GM19351 (cell line): Measurements from ENCODE around the gene SEMA6B.
"Not testable (repeated sequence)": the region's sequence is repeated elsewhere in the genome, so short reads cannot be mapped to it uniquely, and the experiment has no call there.

Source experiments
- ATAC-seq: cut with Tn5 transposase; IDR thresholded peaks from one replicate; pipeline ENCODE4 v1.9.1; 2021; ENCODE audit warnings: mild to moderate bottlenecking, moderate library complexity; ENCODE audit not compliant: unreplicated experiment

Gene SEMA6B

DNA sequence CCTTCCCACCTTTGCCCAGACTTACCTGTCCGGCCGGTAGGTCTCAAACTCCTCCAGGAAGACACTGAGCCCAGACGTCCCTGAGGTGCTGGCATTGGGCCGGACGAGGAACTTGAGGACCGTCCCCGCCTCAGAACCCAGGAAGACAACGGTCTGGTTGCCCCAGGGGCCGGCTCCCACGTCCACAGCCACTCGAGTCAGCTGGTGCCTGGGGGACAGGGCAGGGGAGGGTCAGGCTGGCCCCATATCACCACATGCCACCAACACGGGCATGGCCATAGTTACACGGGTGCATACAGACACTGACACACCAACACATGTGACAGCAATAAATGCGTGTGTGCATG is 11.3 kb downstream of the SEMA6B start:
- no peak for ATAC-seq

DNA sequence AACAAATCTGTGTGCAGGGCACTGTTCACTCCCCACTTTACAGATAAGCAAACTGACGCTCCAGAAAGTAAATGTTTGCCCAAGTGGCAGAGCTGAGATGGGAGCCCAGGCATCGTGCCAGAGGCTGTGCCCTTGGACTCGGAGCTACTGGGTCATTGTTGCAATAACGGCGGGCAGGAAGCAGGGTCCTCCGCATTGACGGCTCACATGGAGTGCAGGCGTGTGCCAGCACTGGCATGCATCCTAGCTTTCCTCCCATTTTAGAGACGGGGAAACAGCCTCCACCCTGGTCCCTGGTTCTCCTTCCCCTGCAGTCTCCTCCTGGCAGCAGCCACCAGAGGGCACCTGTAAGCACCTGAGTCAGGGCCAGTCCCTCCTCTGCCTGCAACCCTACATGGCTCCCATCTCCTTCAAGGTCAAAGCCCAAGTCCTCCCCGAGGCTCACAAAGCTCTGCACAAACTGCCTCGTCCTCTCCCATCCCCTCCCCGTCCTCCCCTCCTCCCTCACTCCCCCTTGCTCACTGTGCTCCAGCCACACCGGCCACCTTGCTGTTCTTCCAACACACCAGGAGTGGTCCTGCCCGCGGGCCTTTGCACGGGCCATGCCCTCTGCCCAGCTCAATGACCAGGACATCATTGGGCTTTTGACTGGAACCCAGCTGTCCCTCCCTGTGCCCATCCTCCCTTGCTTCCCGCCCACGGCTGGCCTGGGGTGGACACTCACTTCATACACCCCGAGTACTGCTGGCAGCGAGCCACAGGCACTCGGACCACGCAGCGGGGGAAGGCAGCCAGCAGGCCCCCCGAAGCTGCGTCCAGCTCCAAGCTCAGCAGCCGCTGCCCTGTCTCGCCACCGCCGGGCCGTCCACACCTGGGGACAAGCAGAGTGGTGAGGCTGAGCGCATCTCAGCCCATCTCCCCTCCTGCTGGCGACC is 11.9 kb downstream of the SEMA6B start:
- no peak for ATAC-seq

DNA sequence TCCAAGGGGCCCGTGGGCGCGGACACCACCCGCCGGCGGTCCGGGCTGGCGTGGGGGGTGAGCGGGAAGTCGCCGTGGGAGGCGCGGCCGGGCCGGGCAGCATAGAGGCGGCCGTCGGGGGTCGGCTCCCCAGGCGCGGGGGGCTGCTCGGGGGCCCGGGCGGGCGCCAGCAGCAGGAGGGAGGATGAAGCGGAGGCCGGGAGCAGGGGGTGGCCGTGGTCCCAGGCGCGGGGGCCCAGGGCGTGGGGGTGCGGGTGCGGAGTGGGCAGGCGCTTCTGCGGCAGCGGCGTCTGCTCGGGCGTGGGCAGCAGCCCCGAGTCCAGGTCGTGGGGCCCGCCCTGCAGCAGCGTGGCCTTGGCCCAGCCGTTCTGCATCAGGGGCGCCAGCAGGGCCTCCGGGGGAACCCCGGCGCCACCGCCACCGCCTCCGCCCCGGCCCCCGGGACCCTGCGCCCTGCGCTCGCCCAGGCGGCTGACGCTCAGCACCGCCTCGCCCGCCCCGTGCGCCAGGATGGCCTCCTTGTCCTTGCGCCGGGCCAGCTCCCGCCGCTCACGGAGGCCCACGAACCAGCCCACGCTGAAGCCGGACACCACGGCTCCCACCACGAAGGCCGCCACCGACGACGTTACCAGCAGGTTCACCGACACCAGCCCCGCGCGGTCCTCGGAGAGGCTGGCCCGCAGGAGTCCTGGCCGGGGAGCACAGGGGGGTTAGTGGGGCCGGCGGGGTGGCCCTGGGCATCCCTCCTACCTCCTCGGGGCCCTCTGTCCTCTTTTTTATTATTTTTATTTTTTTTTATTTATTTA is 15.4 kb downstream of the SEMA6B start:
- ATAC-seq: no peak

DNA sequence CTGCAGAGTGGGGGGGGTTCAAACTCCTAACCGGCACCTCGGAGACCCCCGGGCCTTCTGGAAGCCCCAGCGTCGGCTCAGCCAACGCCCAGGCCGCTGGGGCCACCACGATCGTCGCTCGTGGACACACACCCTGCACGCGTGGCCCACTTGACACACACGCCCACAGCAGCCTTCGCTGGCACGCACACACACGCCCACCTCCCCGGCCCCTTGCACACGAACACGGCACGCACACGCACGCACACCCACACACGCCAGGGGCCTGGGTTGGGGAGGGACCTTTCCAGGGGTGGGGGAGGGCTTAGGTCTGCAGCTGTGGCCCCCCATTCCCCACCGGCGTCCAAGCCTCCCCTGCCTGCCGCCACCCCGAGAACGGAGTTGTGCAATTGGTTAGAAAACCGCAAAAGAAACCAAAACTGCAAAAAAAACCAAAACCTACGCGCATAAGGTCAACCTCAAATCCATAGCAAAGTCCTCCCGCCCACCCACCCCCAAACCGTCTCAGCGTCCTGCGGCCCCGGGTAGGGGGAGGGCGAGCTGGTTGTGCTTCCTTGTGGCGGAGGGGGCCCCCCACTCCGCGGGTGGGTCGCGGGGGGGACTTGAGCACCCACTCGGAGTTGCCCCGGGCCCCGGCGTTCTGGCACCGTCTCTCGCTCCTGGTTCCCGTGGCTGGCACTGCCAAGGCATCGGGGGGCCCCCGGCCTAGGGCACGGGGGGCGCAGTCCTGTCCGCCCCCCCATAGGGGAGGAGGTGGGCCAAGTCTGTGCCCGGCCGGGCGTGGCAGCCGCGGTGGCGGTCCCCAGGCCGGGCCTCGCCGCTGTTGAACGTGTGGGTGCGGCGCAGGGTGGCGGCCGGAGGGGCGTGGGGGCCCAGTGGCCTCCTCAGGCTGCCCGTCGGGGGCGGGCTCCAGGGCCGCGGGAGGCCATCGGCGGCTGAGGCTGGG is 16.3 kb downstream of the SEMA6B start:
- no peak for ATAC-seq

DNA sequence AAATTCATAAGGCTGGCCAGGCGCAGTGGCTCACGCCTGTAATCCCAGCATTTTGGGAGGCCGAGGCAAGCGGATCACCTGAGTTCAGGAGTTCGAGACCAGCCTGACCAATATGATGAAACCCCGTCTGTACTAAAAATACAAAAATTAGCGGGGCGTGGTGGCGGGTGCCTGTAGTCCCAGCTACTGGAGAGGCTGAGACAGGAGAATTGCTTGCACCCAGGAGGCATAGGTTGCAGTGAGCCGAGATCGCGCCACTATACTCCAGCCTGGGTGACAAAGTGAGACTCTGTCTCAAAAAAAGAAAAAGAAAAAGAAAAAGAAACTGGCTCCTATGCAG is 17.7 kb downstream of the SEMA6B start:
- ATAC-seq: not testable (repeated sequence)

DNA sequence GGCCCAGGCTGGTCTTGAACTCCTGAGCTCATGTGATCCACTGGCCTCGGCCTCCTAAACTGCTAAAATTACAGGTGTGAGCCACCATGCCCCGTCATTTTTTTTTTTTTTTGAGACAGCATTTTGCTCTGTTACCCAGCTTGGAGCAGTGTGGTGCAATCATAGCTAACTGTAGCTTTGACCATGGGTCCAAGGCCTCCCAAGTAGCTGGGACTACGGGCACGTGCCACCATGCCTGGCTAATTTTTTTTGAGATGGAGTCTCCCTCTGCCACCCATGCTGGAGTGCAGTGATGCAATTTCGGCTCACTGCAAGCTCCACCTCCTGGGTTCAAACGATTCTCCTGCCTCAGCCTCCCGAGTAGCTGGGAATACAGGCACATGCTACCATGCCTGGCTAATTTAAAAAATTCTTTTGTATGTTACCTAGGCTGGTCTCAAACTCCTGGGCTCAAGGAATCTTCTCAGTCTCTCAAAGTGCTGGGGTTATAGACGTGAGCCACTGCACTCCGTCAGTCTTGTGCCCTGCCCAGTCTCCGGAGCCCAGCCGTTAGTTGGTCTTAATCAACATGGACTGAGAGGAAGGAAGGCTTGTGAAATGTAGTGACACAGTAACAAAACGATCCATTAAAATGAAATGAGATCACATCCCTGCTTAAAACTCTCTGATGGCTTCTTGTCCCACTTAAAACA is 18.2 kb downstream of the SEMA6B start:
- no peak for ATAC-seq

DNA sequence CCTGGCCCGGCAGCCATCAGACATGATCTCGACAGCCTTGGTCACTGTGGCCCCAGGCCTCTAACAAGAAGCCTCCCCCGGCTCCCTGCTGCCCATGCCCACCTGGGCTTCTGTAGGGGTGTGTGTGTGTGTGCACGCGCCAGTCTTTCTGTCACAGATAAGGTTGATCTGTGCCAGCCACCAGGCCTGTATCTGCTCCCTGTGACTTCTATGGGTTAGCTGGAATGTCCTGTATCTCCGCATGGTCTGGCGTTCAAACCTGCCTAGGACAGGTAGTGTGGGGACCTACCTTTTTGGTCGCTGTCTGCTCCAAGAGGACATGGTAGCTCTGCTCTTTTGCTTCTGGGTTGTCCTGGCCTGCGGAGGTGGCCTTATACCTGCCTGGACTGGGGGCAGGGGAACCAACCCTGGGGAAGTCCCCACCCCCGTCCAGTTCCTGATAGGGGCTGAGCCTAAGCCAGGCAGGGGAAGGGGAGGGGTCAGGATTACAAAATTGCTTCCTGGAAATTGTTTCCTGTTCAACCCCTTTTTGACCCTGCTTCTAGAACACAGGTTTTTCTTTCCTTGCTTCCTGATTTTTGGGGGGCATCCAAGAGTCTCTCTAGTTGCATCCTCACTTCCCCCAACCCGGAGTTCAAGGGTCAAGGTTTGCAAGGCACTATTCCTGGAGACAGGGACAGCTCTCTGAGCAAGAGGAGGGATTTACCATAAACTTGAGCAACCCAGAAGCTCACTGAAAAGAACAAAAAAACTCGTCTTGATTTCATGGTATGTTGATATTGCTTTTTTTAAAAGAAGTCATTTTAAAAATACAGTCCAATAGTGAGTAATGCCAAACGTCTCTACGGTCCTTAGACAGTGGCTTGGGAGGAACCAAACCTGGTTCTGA is 19.5 kb downstream of the SEMA6B start, which contains the start of gene LRG1:
LRG1 (minus strand) TSS at position 344 of the 889 bp plus-strand sequence; CDS start at position 321, 23 bp downstream.
- ATAC-seq: no peak

DNA sequence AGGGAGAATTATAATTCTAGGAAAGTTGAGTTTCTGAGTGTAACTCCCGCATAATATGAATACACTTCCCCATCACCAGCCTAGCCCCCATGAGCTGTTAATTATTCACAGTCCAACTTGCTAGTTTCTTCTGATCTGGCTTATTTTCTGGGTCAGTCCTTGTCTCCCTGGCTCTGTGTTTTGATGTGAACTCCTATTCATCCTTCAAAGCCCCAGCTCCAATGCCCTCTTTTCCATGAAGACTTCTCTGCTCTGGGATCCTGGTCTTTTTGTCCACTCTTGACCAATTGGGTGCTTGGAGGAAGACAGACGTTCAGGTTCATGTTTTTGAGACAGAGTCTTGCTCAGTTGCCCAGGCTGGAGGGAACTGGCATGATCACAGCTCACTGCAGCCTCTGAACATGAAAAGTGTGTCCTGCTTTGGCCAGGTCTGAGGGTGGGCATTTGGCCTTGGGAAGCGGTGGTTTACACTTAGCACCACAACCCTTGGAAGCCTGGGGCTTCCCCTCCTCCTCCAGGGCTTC is 20.3 kb downstream of the SEMA6B start:
- ATAC-seq: no peak

DNA sequence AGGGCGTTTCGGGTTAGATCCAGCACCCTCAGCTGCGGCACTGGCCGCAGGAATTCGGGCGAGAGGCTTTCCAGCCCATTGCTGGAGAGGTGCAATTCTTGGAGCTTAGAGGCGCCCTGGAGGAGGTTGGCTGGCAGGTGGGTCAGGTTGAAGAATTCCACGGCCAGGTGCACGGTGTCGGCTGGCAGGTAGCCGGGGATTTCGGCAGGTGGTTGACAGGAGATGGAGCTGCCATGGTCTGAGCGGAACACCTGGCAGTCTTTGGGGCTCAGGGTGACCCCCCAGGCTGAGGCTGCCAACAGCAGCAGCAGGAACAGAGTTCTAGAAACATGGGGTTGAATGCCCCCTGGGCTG is 20.9 kb downstream of the SEMA6B start:
- no peak for ATAC-seq

DNA sequence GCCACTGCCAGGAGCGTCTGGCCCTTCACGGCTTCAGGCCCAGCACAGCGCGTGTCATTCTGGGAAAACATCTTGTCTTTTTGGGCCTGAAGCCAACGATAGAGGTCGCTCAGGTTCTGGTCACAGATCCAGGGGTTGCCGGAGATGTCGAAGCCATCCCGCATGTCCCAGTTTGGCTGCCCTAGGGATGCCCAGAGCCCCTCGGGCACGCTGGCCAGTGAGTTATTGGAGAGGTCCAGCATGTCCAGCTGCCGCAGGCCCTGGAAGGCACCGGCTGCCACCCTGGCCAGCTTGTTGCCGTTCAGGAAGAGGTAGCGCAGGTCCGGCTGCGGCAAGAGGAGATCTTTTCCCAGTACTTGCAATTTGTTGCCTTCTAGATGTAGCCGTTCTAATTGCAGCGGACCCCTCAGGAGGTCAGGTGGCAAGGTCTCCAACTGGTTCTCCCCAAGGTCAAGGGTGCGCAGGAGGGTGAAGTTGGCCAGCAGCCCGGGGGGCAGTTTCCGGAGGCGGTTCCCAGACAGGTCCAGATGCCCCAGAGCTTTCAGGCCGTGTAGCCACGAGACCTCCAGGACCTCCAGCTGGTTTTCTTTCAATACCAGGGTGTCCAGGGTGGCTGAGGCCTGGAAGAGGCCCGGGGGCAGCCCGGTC is 21.4 kb downstream of the SEMA6B start:
- no peak for ATAC-seq

DNA sequence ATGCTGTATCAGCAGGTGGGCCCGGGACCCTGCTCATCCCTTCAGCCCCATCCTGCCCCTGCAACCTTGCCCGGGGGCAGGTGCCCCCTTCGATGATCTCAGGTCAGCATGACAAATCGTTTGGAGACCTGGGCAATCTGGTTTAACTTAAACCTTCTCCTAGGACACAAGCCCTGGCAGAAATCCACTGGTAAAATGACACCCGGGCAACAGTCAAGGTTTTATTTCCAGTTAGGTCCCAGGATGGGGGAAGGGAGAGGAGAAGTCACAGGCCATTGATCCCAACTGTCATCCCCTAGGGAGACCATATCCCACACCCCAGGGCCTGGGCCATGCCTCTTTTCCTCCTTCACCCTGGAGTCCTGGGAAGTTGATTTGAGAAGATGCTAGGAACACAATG is 22.7 kb downstream of the SEMA6B start:
- ATAC-seq: no peak

DNA sequence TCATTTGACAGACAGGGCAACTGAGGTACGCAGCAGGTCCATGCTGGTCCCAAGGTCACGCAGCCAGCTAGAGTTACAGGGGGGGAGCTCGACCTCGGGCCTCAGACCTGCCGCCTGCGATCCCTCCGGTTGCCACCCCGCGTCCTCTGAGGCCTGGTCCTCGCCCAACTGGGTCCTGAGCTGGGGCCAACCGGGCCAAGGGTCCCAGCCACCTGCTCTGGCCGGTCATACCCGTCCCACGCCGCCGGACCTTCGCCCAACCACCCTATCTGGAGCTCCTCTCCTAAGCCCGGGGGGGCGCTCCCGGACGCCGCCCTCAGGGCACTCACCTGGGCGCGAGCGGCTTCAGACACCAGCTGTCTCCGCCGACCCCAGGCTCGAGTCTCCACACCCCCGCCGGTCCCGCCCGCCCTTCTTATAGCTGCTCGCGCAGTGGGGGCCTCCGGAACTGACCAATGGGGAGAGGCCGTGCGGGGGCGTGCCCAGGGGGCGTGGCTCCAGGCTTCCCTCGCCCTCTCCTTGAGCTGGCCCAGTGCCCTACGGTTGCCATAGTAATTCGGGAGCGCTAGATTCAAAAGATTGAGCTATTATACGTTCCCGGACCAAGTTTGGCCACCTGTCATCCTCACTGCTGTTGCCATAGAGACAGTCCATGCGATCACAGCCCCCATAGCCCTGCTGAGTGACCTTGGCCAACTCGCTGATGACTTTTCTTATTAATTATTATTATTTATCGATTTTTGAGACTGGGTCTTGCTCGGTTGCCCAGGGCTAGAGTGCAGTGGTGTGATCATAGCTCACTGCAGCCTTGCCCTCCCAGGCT is 24.4 kb downstream of the SEMA6B start, which contains the start of gene PLIN5:
PLIN5 (minus strand) TSS at position 389 of the 823 bp plus-strand sequence. CDS start 1,150 bp downstream, outside the sequence.
- ATAC-seq: no peak

DNA sequence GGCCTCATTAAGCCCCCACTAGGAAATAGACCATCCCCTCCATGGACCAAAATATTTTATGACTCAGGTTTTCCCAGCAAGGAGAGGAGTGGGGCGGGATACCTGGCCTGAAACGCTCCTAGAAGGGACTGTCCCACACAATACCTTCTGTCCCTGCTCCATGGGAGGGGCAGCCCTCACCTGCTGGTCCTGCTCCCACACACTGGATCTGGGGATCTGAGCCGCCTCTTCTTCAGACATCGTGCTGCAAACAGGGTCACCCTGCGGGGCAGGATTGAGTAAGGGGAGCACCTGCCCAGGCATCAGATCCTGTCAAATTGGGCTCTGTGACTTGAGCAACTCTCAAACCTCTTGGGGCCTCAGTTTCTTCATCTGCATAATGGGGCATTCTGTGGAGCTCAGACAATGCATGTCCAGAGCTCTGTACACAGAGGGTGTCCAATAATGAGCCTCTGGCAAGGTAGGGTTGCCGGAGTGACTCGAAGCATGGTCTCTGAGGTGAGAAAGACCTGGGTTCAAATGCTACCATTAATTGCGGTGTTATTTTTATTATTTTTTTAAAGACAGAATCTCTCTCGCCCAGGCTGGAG is 25.6 kb downstream of the SEMA6B start:
- no peak for ATAC-seq

DNA sequence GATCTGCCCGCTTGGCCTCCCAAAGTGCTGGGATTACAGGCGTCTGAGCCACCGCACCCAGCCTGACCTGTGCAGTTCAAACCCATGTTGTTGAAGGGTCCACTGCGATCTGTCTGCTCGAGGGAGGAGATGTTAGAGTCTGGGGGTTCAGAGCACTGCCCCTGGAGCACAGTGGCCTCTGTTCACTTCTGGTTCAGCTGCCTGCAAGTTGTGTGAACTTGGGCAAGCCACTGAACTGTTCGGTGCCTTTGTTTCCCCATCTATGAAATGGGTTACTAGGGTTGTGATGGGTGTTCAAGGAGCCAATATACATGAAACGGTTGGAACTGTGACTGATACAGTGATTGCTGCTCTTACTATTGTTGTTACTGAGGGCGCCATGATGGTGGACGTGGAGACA is 26.1 kb downstream of the SEMA6B start:
- no peak for ATAC-seq

DNA sequence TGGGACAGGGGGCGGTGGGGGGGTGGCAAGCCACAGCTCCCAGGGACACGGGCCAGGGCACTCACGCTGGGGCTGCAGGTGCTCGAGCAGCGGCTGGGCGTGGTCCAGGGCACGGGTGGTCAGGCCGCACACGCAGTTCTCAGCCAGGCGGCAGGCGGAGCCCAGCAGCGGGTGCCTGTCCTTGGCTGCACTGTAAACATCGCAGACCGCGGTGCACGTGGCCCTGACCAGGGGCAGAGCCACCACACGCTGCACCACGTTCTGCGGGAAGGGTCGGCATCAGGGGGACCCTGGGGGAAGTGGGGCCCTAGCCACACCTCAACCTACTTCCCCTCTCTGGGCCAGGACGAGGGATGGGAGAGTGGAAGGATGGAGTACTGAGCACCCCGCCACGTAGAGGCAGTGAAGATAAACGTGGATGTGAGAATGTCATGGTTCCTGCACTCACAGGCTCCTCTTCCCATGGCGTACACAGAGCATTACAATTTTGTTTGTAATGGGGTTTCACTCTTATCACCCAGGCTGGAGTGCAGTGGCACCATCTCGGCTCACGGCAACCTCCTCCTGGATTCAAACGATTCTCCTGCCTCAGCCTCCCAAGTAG is 27.8 kb downstream of the SEMA6B start:
- no peak for ATAC-seq

DNA sequence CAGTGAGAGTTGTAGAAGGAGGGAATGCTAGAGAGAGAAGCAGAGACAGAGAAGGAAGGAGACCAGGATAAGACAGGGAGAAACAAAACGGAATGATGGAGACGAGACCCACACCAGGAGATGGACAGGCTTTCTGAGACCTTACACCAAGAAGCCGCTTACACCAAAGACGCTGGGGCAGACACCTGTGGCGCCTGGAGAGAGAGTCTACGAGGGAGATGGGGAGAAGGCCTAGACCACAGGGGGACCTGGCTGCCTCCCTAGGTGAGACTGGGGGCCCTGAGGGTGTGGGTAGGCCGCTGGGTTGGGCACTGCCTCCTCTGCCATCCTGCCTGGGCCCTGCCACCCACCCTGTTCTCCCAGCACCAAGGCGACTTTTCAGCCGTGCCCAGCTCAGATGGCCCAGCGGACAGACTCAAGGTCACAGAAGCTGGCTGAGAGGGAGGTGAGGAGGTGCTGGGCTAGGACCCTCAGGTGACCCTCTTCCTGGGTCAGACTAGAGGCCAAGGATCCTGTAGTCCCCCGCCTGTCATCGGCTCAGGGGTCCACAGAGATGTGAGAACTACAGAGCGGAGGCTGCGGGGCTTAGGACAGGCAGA is 29.5 kb downstream of the SEMA6B start:
- ATAC-seq: no peak

DNA sequence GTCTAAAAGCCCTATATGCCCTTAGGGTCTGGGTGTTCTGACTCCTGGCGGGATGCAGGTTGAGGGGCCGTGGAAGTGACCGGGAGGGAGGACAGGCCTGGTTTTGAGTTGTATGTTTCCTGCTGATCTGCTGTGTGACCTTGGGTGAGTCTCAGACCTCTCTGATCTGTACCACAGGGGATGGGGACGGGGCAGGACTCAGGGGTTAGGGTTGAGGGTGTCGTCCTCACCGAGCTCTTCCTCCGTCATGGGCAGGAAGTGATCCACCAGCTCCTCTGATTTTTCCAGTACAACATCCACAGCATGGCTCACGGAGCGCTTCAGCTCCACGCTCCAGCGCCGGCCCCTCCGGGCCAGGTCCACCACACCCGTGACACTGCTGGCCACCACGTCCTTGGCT is 30.6 kb downstream of the SEMA6B start:
- ATAC-seq: no peak
